GM21381 (cell line): ENCODE measurements around the gene ITGA1.
"Not testable (repeated sequence)": the region's sequence is repeated elsewhere in the genome, so short reads cannot be mapped to it uniquely, and the experiment has no call there.

Experiments used
- ATAC-seq: cut with Tn5 transposase; IDR thresholded peaks from one replicate; pipeline ENCODE4 v1.9.1; 2021; ENCODE audit warnings: mild to moderate bottlenecking, moderate library complexity; ENCODE audit not compliant: unreplicated experiment

The ITGA1 gene

GRCh38 chr5:52799983-52800393, 12.3 kb downstream of the ITGA1 start:
- ATAC-seq, result peak; percentile 86

GRCh38 chr5:52800394-52801213, 12.9 kb downstream of the ITGA1 start:
- peak; percentile 36 for ATAC-seq

GRCh38 chr5:52801329-52801728, 13.6 kb downstream of the ITGA1 start:
- ATAC-seq, result no peak

GRCh38 chr5:52802272-52802973, 14.7 kb downstream of the ITGA1 start:
- no peak for ATAC-seq

GRCh38 chr5:52802974-52803336, 15.2 kb downstream of the ITGA1 start:
- no peak for ATAC-seq

GRCh38 chr5:52804387-52804791, 16.7 kb downstream of the ITGA1 start:
- no peak for ATAC-seq

GRCh38 chr5:52804981-52805380, 17.3 kb downstream of the ITGA1 start:
- no peak for ATAC-seq

GRCh38 chr5:52805615-52806014, 17.9 kb downstream of the ITGA1 start:
- no peak for ATAC-seq

GRCh38 chr5:52807037-52807436, 19.3 kb downstream of the ITGA1 start:
- ATAC-seq, result no peak

GRCh38 chr5:52807723-52808122, 20.0 kb downstream of the ITGA1 start:
- ATAC-seq, result no peak

- no peak for ATAC-seq
These were observed 20.7 kb downstream of the ITGA1 start for GRCh38 chr5:52808316-52808901.

GRCh38 chr5:52809884-52810283, 22.2 kb downstream of the ITGA1 start:
- ATAC-seq, result no peak

GRCh38 chr5:52810426-52810825, 22.7 kb downstream of the ITGA1 start:
- ATAC-seq, result no peak

GRCh38 chr5:52811067-52811749, 23.5 kb downstream of the ITGA1 start:
- no peak for ATAC-seq

GRCh38 chr5:52814352-52815148, 26.8 kb downstream of the ITGA1 start:
- no peak for ATAC-seq

GRCh38 chr5:52817818-52818217, 30.1 kb downstream of the ITGA1 start:
- ATAC-seq, result no peak

GRCh38 chr5:52818360-52818759, 30.6 kb downstream of the ITGA1 start:
- no peak for ATAC-seq

- not testable (repeated sequence) for ATAC-seq
These were observed 31.1 kb downstream of the ITGA1 start for GRCh38 chr5:52818807-52819206.

- ATAC-seq, result no peak
These were observed 34.2 kb downstream of the ITGA1 start for GRCh38 chr5:52821901-52822300.

GRCh38 chr5:52822437-52822836, 34.7 kb downstream of the ITGA1 start:
- ATAC-seq, result no peak

- no peak for ATAC-seq
These were observed 37.1 kb downstream of the ITGA1 start for GRCh38 chr5:52824827-52825226.
